NB4 (cell line): ENCODE measurements around the gene OR2V1.
A peak's percentile ranks its signal among the peaks of the same experiment; 100 is the strongest.

ENCODE experiments used
- DNase-seq: peaks from one replicate; pipeline ENCODE4 v3.0.0; 2010; ENCODE audit warnings: low read depth
- H3K4me3 ChIP-seq: one replicate; pipeline ENCODE4 v1.5.1; 2011; ENCODE audit warnings: mild to moderate bottlenecking, low read depth, low read length, moderate library complexity
- MAX ChIP-seq: IDR thresholded peaks from 2 replicates; pipeline ENCODE4 v1.6.1; 2011; ENCODE audit warnings: low read depth, low read length
- MYC ChIP-seq: IDR thresholded peaks from 2 replicates; pipeline ENCODE4 v1.6.1; 2011; ENCODE audit warnings: low read depth, low read length
- POLR2A ChIP-seq: IDR thresholded peaks from 2 replicates; pipeline ENCODE4 v1.6.1; 2011; ENCODE audit warnings: mild to moderate bottlenecking; ENCODE audit not compliant: insufficient read length; ENCODE audit errors: extremely low read depth
- TF ChIP-seq, protein P1 (sequence below): IDR thresholded peaks from one replicate; pipeline ENCODE4 v1.5.1; 2012; ENCODE audit warnings: low read depth, low read length

The OR2V1 gene

DNA sequence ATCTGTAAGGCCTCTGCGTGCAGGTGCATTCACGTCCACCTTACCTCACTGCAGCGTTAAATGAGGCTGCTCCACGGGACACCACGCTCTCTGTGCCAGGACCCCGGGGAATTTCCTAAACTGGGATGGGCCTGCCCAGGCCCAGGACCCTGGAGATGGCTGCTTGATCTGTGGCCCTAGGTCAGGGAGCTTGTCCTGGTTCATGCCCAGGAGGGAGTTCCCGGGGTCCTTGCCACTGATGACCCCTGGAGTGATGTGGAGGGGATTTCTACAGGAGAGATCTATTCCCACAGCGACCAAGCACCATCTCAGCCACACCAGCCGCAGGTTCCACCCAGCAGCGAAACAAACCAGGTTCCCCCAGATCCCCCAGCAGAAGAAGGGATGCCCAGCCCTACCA lies 3.5 kb downstream of the OR2V1 start:
- no peak overlapping the region for H3K4me3 ChIP-seq
- TF ChIP-seq, protein P1, sequence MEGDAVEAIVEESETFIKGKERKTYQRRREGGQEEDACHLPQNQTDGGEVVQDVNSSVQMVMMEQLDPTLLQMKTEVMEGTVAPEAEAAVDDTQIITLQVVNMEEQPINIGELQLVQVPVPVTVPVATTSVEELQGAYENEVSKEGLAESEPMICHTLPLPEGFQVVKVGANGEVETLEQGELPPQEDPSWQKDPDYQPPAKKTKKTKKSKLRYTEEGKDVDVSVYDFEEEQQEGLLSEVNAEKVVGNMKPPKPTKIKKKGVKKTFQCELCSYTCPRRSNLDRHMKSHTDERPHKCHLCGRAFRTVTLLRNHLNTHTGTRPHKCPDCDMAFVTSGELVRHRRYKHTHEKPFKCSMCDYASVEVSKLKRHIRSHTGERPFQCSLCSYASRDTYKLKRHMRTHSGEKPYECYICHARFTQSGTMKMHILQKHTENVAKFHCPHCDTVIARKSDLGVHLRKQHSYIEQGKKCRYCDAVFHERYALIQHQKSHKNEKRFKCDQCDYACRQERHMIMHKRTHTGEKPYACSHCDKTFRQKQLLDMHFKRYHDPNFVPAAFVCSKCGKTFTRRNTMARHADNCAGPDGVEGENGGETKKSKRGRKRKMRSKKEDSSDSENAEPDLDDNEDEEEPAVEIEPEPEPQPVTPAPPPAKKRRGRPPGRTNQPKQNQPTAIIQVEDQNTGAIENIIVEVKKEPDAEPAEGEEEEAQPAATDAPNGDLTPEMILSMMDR: no peak
- no peak for TF ChIP-seq MYC
- no peak for TF ChIP-seq POLR2A
- no peak for TF ChIP-seq MAX
- DNase-seq: no peak

DNA sequence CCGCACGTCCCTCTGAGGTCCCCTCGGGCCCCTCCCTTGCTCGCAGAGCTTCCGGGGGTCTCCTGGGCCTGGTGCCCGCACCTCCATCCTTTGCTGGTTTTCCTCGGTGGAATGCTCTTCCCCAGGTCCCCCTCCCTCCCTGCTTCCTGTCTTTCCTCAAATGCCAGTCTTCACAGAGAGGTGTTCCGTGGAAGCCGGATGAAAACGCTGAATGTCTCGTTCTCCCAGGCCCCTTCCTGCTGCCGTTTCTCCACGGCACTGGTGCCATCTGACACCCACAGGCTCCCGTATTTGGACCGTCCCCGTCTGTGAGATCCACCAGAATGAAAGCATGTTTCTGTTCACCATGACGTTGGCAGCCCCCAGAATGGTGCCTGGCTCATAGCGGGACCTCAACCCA lies 4.1 kb downstream of the OR2V1 start:
- H3K4me3 ChIP-seq: no peak overlapping the region
- TF ChIP-seq POLR2A: no peak
- TF ChIP-seq, protein P1: no peak
- TF ChIP-seq MAX: no peak
- no peak for TF ChIP-seq MYC
- no peak for DNase-seq

DNA sequence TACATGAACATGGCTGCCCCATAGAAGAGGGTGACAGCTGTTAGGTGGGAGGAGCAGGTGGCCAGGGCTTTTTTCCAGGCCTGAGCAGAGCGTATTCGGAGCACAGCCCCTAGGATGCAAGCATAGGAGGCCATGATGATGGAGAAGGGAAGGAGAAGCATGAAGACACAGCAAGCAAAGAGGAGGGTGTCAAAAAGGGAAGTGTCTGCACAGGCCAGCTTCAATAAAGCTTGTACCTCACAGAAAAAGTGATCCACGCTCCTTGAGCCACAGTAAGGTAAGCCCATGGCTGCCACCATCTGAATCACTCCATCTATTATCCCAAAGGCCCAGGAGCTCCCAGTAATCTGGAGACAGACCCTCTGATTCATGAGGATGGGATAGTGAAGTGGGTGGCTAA lies 6.4 kb downstream of the OR2V1 start:
- no peak overlapping the region for H3K4me3 ChIP-seq
- no peak for DNase-seq
- TF ChIP-seq MYC (no peak), POLR2A (no peak)

GRCh38 chr5:181121675-181122561 lies 9.1 kb downstream of the OR2V1 start:
- TF ChIP-seq MYC (no peak), MAX (no peak), POLR2A (no peak)
- TF ChIP-seq, protein P1: no peak
- DNase-seq: peak; percentile 33
- H3K4me3 ChIP-seq: no peak overlapping the region

DNA sequence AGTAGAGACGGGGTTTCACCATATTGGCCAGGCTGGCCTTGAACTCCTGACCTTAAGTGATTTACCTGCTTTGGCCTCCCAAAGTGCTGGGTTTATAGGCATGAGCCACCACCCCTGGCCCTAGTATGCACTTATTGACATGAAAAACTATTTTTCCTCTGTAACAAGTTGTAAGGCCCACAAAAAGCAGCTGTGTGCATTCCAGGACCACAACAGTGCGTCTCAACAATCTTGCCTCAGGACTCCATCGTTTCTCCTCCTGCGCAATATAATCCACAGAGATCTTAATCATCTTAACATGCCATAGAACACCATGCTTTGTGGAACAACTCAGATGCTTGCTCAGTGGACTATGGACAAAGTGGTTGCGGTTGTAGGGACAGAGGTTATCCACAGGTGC lies 10.2 kb downstream of the OR2V1 start:
- no peak overlapping the region for H3K4me3 ChIP-seq
- TF ChIP-seq POLR2A (no peak), MAX (no peak), MYC (no peak)
- TF ChIP-seq, protein P1: no peak
- no peak for DNase-seq

DNA sequence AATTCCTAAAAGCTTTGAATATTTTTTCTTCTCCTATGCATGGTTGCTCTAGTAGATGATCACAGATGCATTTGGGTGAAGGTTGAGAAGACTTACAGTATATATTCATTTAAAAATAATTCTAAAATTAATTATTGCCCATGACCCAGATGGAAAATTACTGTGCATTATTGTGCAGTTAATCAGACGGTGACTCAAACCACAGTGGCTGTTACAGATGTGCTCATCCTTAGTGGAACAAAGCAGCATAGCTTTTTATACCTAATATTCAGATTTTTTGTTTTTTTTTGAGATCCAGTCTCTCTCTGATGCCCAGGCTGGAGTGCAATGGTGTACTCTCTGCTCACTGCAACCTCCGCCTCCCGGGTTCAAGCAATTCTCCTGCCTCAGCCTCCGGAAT lies 10.7 kb downstream of the OR2V1 start:
- H3K4me3 ChIP-seq: no peak overlapping the region
- TF ChIP-seq, protein P1: no peak
- TF ChIP-seq MAX: no peak
- no peak for TF ChIP-seq POLR2A
- TF ChIP-seq MYC: no peak
- no peak for DNase-seq
